UCSD-AML1 (cell line): Measurements from ENCODE around the gene FAM78A.
"Not testable (repeated sequence)": the region's sequence is repeated elsewhere in the genome, so short reads cannot be mapped to it uniquely, and the experiment has no call there.

Experiments used
- DNase-seq: peaks from one replicate; lab custom pipeline; 2025; ENCODE audit not compliant: unreplicated experiment; lab: John Stamatoyannopoulos, UW

Gene FAM78A

GRCh38 chr9:131214286-131214856 is 61.9 kb downstream of the FAM78A start:
- no peak for DNase-seq

- not testable (repeated sequence) for DNase-seq
These were observed 64.4 kb downstream of the FAM78A start for GRCh38 chr9:131211920-131212319.
